K562 (cell line): Measurements from ENCODE around the gene SIGMAR1. TPM values are rescaled to one million over a fixed set of nuclear protein-coding genes. Genes with fewer than 3 reads are reported as not detected.

Experiments used
- BCOR ChIP-seq: fragments of 450-650 bp; IDR thresholded peaks from 2 replicates; pipeline ENCODE4 v1.6.1; 2016
- BDP1 ChIP-seq: IDR thresholded peaks from 3 replicates; pipeline ENCODE4 v1.6.1; 2011; ENCODE audit not compliant: insufficient read length, insufficient read depth
- BRF1 ChIP-seq: IDR thresholded peaks from 3 replicates; pipeline ENCODE4 v1.6.1; 2011; ENCODE audit warnings: borderline replicate concordance, mild to moderate bottlenecking; ENCODE audit not compliant: insufficient read length; ENCODE audit errors: extremely low read depth
- CREM ChIP-seq: IDR thresholded peaks from 2 replicates; pipeline ENCODE4 v1.6.1; 2014; ENCODE audit warnings: antibody characterized with exemption, low read depth
- CTBP1 ChIP-seq: fragments of 450-650 bp; IDR thresholded peaks from 2 replicates; pipeline ENCODE4 v1.6.1; 2016; ENCODE audit warnings: borderline replicate concordance
- HDAC8 ChIP-seq: fragments of 450-650 bp; IDR thresholded peaks from 2 replicates; pipeline ENCODE4 v1.6.1; 2016; ENCODE audit warnings: mild to moderate bottlenecking, missing genetic modification characterization, moderate library complexity, missing compliant biosample characterization
- HSF4 ChIP-seq: fragments of 250-450 bp; sonication (Bioruptor Pico); IDR thresholded peaks from 2 replicates; pipeline ENCODE4 v2.1.2; 2022; ENCODE audit warnings: mild to moderate bottlenecking, moderate library complexity, borderline replicate concordance
- IFI16 ChIP-seq: fragments of 250-450 bp; sonication (Bioruptor Pico); IDR thresholded peaks from 2 replicates; pipeline ENCODE4 v2.1.2; 2022; ENCODE audit warnings: mild to moderate bottlenecking, inconsistent platforms
- KAT2B ChIP-seq: IDR thresholded peaks from one replicate; pipeline ENCODE4 v1.6.1; 2012; ENCODE audit warnings: low read depth, mild to moderate bottlenecking, control low read depth, inconsistent platforms, low read length, moderate library complexity
- KHSRP ChIP-seq: fragments of 450-650 bp; IDR thresholded peaks from 2 replicates; pipeline ENCODE4 v1.6.1; 2017
- KLF10 ChIP-seq: fragments of 250-450 bp; sonication (Bioruptor Pico); IDR thresholded peaks from 2 replicates; pipeline ENCODE4 v1.6.1; 2021; ENCODE audit warnings: matching md5 sums
- L3MBTL2 ChIP-seq: fragments of 450-650 bp; IDR thresholded peaks from 2 replicates; pipeline ENCODE4 v1.6.1; 2016; ENCODE audit warnings: mild to moderate bottlenecking, moderate library complexity
- PML ChIP-seq: IDR thresholded peaks from 2 replicates; pipeline ENCODE4 v1.6.1; 2012; ENCODE audit warnings: low read length, inconsistent platforms
- SIN3A ChIP-seq, 2 experiments: fragments of 150-350 bp in 1 of 2; IDR thresholded peaks; 2 replicates each; pipeline ENCODE4 v1.6.1; 2011 to 2016; ENCODE audit warnings: borderline replicate concordance in 2 of 2, low read depth in 2 of 2, low read length in 2 of 2, mild to moderate bottlenecking in 2 of 2, moderate library complexity in 2 of 2; ENCODE audit not compliant: control insufficient read depth in 1 of 2
- SIX5 ChIP-seq, 2 experiments: IDR thresholded peaks; 2 replicates each; pipeline ENCODE4 v1.6.1; 2011; ENCODE audit warnings: low read length in 2 of 2, borderline replicate concordance in 1 of 2, low read depth in 1 of 2, mild to moderate bottlenecking in 1 of 2, moderate library complexity in 1 of 2; ENCODE audit not compliant: insufficient read depth in 1 of 2
- STAG1 ChIP-seq: sonication (generic); formaldehyde crosslinking; IDR thresholded peaks from 2 replicates; pipeline ENCODE4 v1.5.0; 2020; ENCODE audit warnings: missing genetic modification reagents, borderline replicate concordance
- TAF1 ChIP-seq: IDR thresholded peaks from 2 replicates; pipeline ENCODE4 v1.6.1; 2011; ENCODE audit warnings: mild to moderate bottlenecking, low read length, moderate library complexity; ENCODE audit not compliant: insufficient read depth, control insufficient read depth, severe bottlenecking; ENCODE audit errors: extremely low read depth
- TBP ChIP-seq: optimal IDR thresholded peaks from 2 replicates; pipeline ENCODE3; 2011; ENCODE audit warnings: low read depth, low read length, improper control_type of control experiment
- TFAP4 ChIP-seq: sonication (generic); formaldehyde crosslinking; IDR thresholded peaks from 2 replicates; pipeline ENCODE4 v1.8.0; 2022; ENCODE audit warnings: missing genetic modification reagents, mild to moderate bottlenecking, moderate library complexity, borderline replicate concordance
- TRIM24 ChIP-seq, 2 experiments: fragments of 450-650 bp; IDR thresholded peaks; 2 replicates each; pipeline ENCODE4 v1.6.1; 2016
- TRIM28 ChIP-seq: fragments of 450-650 bp; IDR thresholded peaks from 2 replicates; pipeline ENCODE4 v1.6.1; 2017
- YY1 ChIP-seq, 3 experiments: IDR thresholded peaks; 2 replicates each; pipeline ENCODE4 v1.6.1; 2011; ENCODE audit warnings: low read length in 2 of 3, mild to moderate bottlenecking in 2 of 3, moderate library complexity in 2 of 3, borderline replicate concordance in 1 of 3, control low read depth in 1 of 3, low read depth in 1 of 3; ENCODE audit not compliant: insufficient read depth in 3 of 3, insufficient replicate concordance in 2 of 3, control insufficient read depth in 1 of 3, insufficient read length in 1 of 3; ENCODE audit errors: extremely low read depth in 1 of 3
- ZC3H8 ChIP-seq: fragments of 450-650 bp; IDR thresholded peaks from 2 replicates; pipeline ENCODE4 v1.6.1; 2017
- ZNF121 ChIP-seq: sonication (generic); formaldehyde crosslinking; conservative IDR thresholded peaks from 2 replicates; pipeline ENCODE4 v1.8.0; 2022; ENCODE audit warnings: missing genetic modification reagents
- ZNF41 ChIP-seq: fragments of 250-450 bp; sonication (Bioruptor Pico); conservative IDR thresholded peaks from 2 replicates; pipeline ENCODE4 v1.4.0; 2020; ENCODE audit warnings: mild to moderate bottlenecking
- ZNF639 ChIP-seq, 2 experiments: fragments of 200-800 bp in 1 of 2; sonication (Bioruptor generic) in 1 of 2; sonication (generic) in 1 of 2; formaldehyde crosslinking in 1 of 2; IDR thresholded peaks in 1 of 2; conservative IDR thresholded peaks in 1 of 2; 2 replicates each; pipeline versions ENCODE4 v1.5.0 to v1.6.1; 2016 to 2020; ENCODE audit warnings: missing compliant biosample characterization in 1 of 2, missing genetic modification characterization in 1 of 2, missing genetic modification reagents in 1 of 2
- polyA plus RNA-seq, 8 experiments: library from polyadenylated mRNA; depleted of rRNA in 4 of 8; stranded (reverse) in 5 of 8; unstranded in 3 of 8; fragments of >200 nt; fragmentation: Nextera tagmentation in 2 of 8; fragmentation: Illumina TruSeq in 1 of 8; extraction: Ambion mirVana in 2 of 8; extraction: Trizol in 1 of 8; gene quantifications; 2 replicates each; pipeline versions ENCODE4 v1.2.1 to v1.2.3, GENCODE V29; 2011 to 2014; ENCODE audit warnings: inconsistent platforms in 1 of 8, missing spikeins in 1 of 8
- total RNA-seq, 7 experiments: library from RNA; depleted of rRNA in 6 of 7; stranded (reverse); fragments of >200 nt in 6 of 7; fragmentation: Illumina TruSeq in 2 of 7; extraction: Trizol in 2 of 7; gene quantifications; 2 replicates each; pipeline versions ENCODE4 v1.2.1 to v1.2.3, GENCODE V29; 2011 to 2021; ENCODE audit warnings: low replicate concordance in 1 of 7

SIGMAR1 gene
- total and polyA plus RNA-seq, 9 of the 15 experiments (the other 6 are each of a cell fraction or from before 2014, with no cell fraction given) = 6.9 to 80.0 (median 35.2) TPM

GRCh38 chr9:34611811-34612787, 25.5 kb downstream of the SIGMAR1 start, which contains the start of gene RPP25L (continued):
- TF ChIP-seq IFI16 (CRISPR knock-in tag) (no peak), BRF1 (no peak), SIX5 (IDR thresholded peaks at IDR 0.05; ENCODE audit: borderline replicate concordance in 1 of 2, insufficient read depth in 1 of 2, low read depth in 1 of 2, low read length in 2 of 2) (no peak), ZC3H8 (no peak), KAT2B (no peak), BDP1 (no peak), CREM (no peak), TRIM28 (no peak), KLF10 (CRISPR knock-in tag) (no peak), CTBP1 (peak; percentile 60; the same call in 1 of the 2 replicates), TRIM24 (IDR thresholded peaks at IDR 0.05) (no peak), TFAP4 (CRISPR knock-in tag) (peak; percentile 18; the same call in 1 of the 2 replicates), L3MBTL2 (peak; percentile 47; the same call in 1 of the 2 replicates), ZNF121 (CRISPR knock-in tag) (no peak), STAG1 (CRISPR knock-in tag) (no peak), ZNF41 (CRISPR knock-in tag) (no peak), HDAC8 (tag) (no peak), PML (no peak), BCOR (no peak), YY1 (IDR thresholded peaks at IDR 0.05; ENCODE audit: borderline replicate concordance in 1 of 3, control insufficient read depth in 1 of 3, extremely low read depth in 1 of 3, insufficient read depth in 3 of 3, insufficient read length in 1 of 3, insufficient replicate concordance in 2 of 3, low read depth in 1 of 3, low read length in 2 of 3) (peak; percentile 49 to 95 (median 91)), ZNF639 (CRISPR knock-in tag; conservative IDR thresholded peaks at IDR 0.05 in 1 of 2, IDR thresholded peaks at IDR 0.05 in 1 of 2) (0 out of 4 replicates have a peak, but pooled peaks of 1 of the 2 experiments have one; percentile 30), HSF4 (CRISPR knock-in tag) (no peak), SIN3A (IDR thresholded peaks at IDR 0.05; ENCODE audit: borderline replicate concordance in 2 of 2, control insufficient read depth in 1 of 2, low read depth in 2 of 2, low read length in 2 of 2) (no peak), TBP (peak; percentile 76), TAF1 (peak; percentile 88), KHSRP (no peak)
